Endothelial cell of umbilical vein (primary cell): ENCODE results near the gene RXFP1. TPM values are rescaled to one million over a fixed set of nuclear protein-coding genes. Genes with fewer than 3 reads are reported as not detected.

ENCODE experiments used
- BruUV-seq: library from RNA; stranded (reverse); fragments of 400-500 nt; replicated peaks from 2 replicates; lab custom pipeline; 2021; lab: Mats Ljungman, UMichigan
- CTCF ChIA-PET: fragments of 300-600, 350-600 bp; sonication (Branson Sonifier 250); formaldehyde crosslinking; loops from one replicate; lab custom pipeline; 2021; ENCODE audit warnings: antibody characterized with exemption, inconsistent platforms; lab: Charles Lee
- POLR2A ChIA-PET: fragments of 300-600, 350-600 bp; sonication (Branson Sonifier 250); formaldehyde crosslinking; loops from one replicate; lab custom pipeline; 2021; ENCODE audit warnings: antibody characterized with exemption, inconsistent platforms; lab: Charles Lee
- DNase-seq: peaks from one replicate; pipeline ENCODE4 v3.0.0-alpha.2; 2011; ENCODE audit warnings: low read depth, low spot score
- FAIRE-seq: peaks from 2 replicates; lab custom pipeline; 2011; peaks lifted over from hg19 to GRCh38; lab: Jason Lieb, UNC
- H2AFZ ChIP-seq: 2 replicates; pipeline ENCODE4 v1.6.0; 2012; ENCODE audit warnings: low read depth, low read length, control low read depth, inconsistent platforms
- H3K27ac ChIP-seq: 2 replicates; pipeline ENCODE4 v1.5.1; 2011; ENCODE audit warnings: low read depth, mild to moderate bottlenecking, control low read depth, low read length, moderate library complexity; ENCODE audit not compliant: insufficient read depth
- H3K27me3 ChIP-seq, 2 experiments: 2 replicates each; pipeline versions ENCODE4 v1.6.0 to v1.6.1; 2011; ENCODE audit warnings: low read length in 2 of 2, mixed read lengths in 1 of 2; ENCODE audit not compliant: control insufficient read depth in 2 of 2, insufficient read depth in 2 of 2
- H3K36me3 ChIP-seq, 2 experiments: 2 replicates in 1 of 2; 3 replicates in 1 of 2; pipeline ENCODE4 v1.5.1; 2011; ENCODE audit warnings: low read length in 2 of 2, mild to moderate bottlenecking in 1 of 2, moderate library complexity in 1 of 2; ENCODE audit not compliant: control insufficient read depth in 2 of 2, insufficient read depth in 2 of 2; ENCODE audit errors: extremely low read depth in 1 of 2
- H3K4me1 ChIP-seq: 3 replicates; pipeline ENCODE4 v1.5.1; 2011; ENCODE audit warnings: mild to moderate bottlenecking, low read length; ENCODE audit not compliant: control insufficient read depth, insufficient read depth; ENCODE audit errors: extremely low read depth
- H3K4me2 ChIP-seq: 2 replicates; pipeline ENCODE4 v1.6.1; 2011; ENCODE audit warnings: low read length, control low read depth, mixed read lengths; ENCODE audit not compliant: insufficient read depth
- H3K4me3 ChIP-seq, 3 experiments: fragments of 200-600 bp in 1 of 3; sonication (generic), shearing (Covaris generic) in 1 of 3; replicated peaks in 1 of 3; 2 replicates each; pipeline ENCODE4 v1.5.1; 2011 to 2016; ENCODE audit warnings: control low read depth in 3 of 3, low read length in 3 of 3, mild to moderate bottlenecking in 2 of 3, inconsistent platforms in 1 of 3, low read depth in 1 of 3, moderate library complexity in 1 of 3; ENCODE audit not compliant: insufficient read depth in 1 of 3
- H3K79me2 ChIP-seq: 2 replicates; pipeline ENCODE4 v1.6.0; 2012; ENCODE audit warnings: low read length, inconsistent platforms; ENCODE audit not compliant: control insufficient read depth, insufficient read depth
- H3K9ac ChIP-seq: replicated peaks from 2 replicates; pipeline ENCODE3; 2011; ENCODE audit warnings: low read length, control low read depth; ENCODE audit not compliant: insufficient read depth; ENCODE audit errors: extremely low read depth
- H3K9me1 ChIP-seq: replicated peaks from 3 replicates; pipeline ENCODE4 v1.6.0; 2011; ENCODE audit warnings: mild to moderate bottlenecking, low read length; ENCODE audit not compliant: control insufficient read depth, insufficient read depth; ENCODE audit errors: extremely low read depth
- H3K9me3 ChIP-seq: replicated peaks from 2 replicates; pipeline ENCODE4 v1.5.1; 2012; ENCODE audit warnings: low read length, inconsistent platforms; ENCODE audit not compliant: control insufficient read depth, insufficient read depth
- H4K20me1 ChIP-seq: replicated peaks from 2 replicates; pipeline ENCODE3; 2011; ENCODE audit warnings: mild to moderate bottlenecking, low read length; ENCODE audit not compliant: control insufficient read depth, insufficient read depth; ENCODE audit errors: extremely low read depth
- EZH2 ChIP-seq: IDR thresholded peaks from 2 replicates; pipeline ENCODE4 v1.6.1; 2012; ENCODE audit warnings: borderline replicate concordance, low read depth, mild to moderate bottlenecking, moderate library complexity, low read length, inconsistent platforms; ENCODE audit not compliant: severe bottlenecking
- FOS ChIP-seq: IDR thresholded peaks from 2 replicates; pipeline ENCODE4 v1.6.1; 2011; ENCODE audit warnings: mild to moderate bottlenecking, low read length, moderate library complexity, borderline replicate concordance; ENCODE audit not compliant: insufficient read depth
- GATA2 ChIP-seq: IDR thresholded peaks from 2 replicates; pipeline ENCODE4 v1.7.0; 2011; ENCODE audit warnings: low read depth, mild to moderate bottlenecking, moderate library complexity, mixed read lengths, low read length; ENCODE audit not compliant: insufficient read length, insufficient read depth
- JUN ChIP-seq: IDR thresholded peaks from 2 replicates; pipeline ENCODE4 v1.6.1; 2011; ENCODE audit warnings: borderline replicate concordance, low read depth; ENCODE audit not compliant: insufficient read length, insufficient read depth
- MYC ChIP-seq: IDR thresholded peaks from one replicate; pipeline ENCODE4 v1.6.1; 2011; ENCODE audit warnings: mild to moderate bottlenecking, low read depth, low read length
- POLR2A ChIP-seq: IDR thresholded peaks from 2 replicates; pipeline ENCODE4 v1.6.1; 2012; ENCODE audit warnings: low read depth, mild to moderate bottlenecking, control low read depth, low read length
- POLR2AphosphoS5 ChIP-seq: IDR thresholded peaks from 2 replicates; pipeline ENCODE4 v1.6.1; 2012; ENCODE audit warnings: low read depth, mild to moderate bottlenecking, control low read depth, low read length, moderate library complexity; ENCODE audit not compliant: insufficient read depth
- dilution Hi-C: fragments of 300-500 bp; cut with MboI; formaldehyde crosslinking; loops from one replicate; pipeline ENCODE4 v1.15.0; 2019; ENCODE audit warnings: low sequenced_read_pairs; ENCODE audit not compliant: extremely low pct_ligation_motif_present
- intact Hi-C: fragments of 100-400 bp; cut with micrococcal nuclease; formaldehyde crosslinking; loops from one replicate; pipeline ENCODE4 v1.10.0; 2022
- polyA plus RNA-seq, 4 experiments: library from polyadenylated mRNA; depleted of rRNA in 3 of 4; stranded (reverse) in 3 of 4; unstranded in 1 of 4; fragments of >200 nt; gene quantifications; 2 replicates each; pipeline versions ENCODE4 v1.2.1 to v1.2.3, GENCODE V29; 2011 to 2012; ENCODE audit warnings: missing spikeins in 1 of 4
- total RNA-seq: library from RNA; stranded (reverse); gene quantifications from 2 replicates; pipeline ENCODE4 v1.2.3, GENCODE V29; 2021
- TF ChIP-seq, protein P1 (sequence below): IDR thresholded peaks from 2 replicates; pipeline ENCODE4 v1.6.1; 2011; ENCODE audit not compliant: insufficient read depth, insufficient read length
- TF ChIP-seq, protein P2 (sequence below), 2 donors: IDR thresholded peaks; 1 replicate in 1 of 2; 2 replicates in 1 of 2; pipeline ENCODE4 v1.5.1; 2011; ENCODE audit warnings: low read length in 2 of 2, mild to moderate bottlenecking in 2 of 2, moderate library complexity in 2 of 2, control low read depth in 1 of 2, inconsistent platforms in 1 of 2, low read depth in 1 of 2; ENCODE audit not compliant: insufficient read depth in 1 of 2; ENCODE audit errors: extremely low read depth in 1 of 2

Gene RXFP1
- total and polyA plus RNA-seq, 2 donors (not counting 3 experiments of a cell fraction or from before 2014, with no cell fraction given) = not detected

- no TSS peak for BruUV-seq
- FAIRE-seq (no peak), DNase-seq (no peak)
- no peak for TF ChIP-seq FOS
- TF ChIP-seq POLR2A = no peak
- no peak for TF ChIP-seq EZH2
- TF ChIP-seq MYC = no peak
- TF ChIP-seq GATA2 = no peak
- no peak for TF ChIP-seq POLR2AphosphoS5
- TF ChIP-seq, protein P1, sequence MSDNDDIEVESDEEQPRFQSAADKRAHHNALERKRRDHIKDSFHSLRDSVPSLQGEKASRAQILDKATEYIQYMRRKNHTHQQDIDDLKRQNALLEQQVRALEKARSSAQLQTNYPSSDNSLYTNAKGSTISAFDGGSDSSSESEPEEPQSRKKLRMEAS = no peak
- TF ChIP-seq, protein P2, sequence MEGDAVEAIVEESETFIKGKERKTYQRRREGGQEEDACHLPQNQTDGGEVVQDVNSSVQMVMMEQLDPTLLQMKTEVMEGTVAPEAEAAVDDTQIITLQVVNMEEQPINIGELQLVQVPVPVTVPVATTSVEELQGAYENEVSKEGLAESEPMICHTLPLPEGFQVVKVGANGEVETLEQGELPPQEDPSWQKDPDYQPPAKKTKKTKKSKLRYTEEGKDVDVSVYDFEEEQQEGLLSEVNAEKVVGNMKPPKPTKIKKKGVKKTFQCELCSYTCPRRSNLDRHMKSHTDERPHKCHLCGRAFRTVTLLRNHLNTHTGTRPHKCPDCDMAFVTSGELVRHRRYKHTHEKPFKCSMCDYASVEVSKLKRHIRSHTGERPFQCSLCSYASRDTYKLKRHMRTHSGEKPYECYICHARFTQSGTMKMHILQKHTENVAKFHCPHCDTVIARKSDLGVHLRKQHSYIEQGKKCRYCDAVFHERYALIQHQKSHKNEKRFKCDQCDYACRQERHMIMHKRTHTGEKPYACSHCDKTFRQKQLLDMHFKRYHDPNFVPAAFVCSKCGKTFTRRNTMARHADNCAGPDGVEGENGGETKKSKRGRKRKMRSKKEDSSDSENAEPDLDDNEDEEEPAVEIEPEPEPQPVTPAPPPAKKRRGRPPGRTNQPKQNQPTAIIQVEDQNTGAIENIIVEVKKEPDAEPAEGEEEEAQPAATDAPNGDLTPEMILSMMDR (IDR thresholded peaks at IDR 0.05; ENCODE audit: extremely low read depth in 1 of 2, insufficient read depth in 1 of 2, low read depth in 1 of 2, low read length in 2 of 2) = no peak
- TF ChIP-seq JUN = no peak
- H3K4me2 ChIP-seq = no peak overlapping the region
- no peaks in the 10 kb centered on the region for H3K9me3 ChIP-seq
- H3K79me2 ChIP-seq = no peaks in the 10 kb centered on the region
- POLR2A ChIA-PET = no interaction called here
- no peaks in the 10 kb centered on the region for H3K9me1 ChIP-seq
- intact Hi-C loops = no loop called here
- H3K4me1 ChIP-seq = no peaks in the 10 kb centered on the region
- H2AFZ ChIP-seq = no peak overlapping the region
- CTCF ChIA-PET = interaction anchor here (0.9 kb wide), 1 partner anchor 237 kb away, joined by 3 read pairs; no protein-coding TSS in a partner anchor
- no peak overlapping the region for H3K4me3 ChIP-seq
- dilution Hi-C loops = no loop called here
- H3K27ac ChIP-seq = no peak overlapping the region
- H3K36me3 ChIP-seq = no peaks in the 10 kb centered on the region
- no peaks in the 10 kb centered on the region for H3K27me3 ChIP-seq
- no peaks in the 10 kb centered on the region for H4K20me1 ChIP-seq
- no peak overlapping the region for H3K9ac ChIP-seq
These were observed 29.3 kb upstream of the RXFP1 start for GRCh38 chr4:158492391-158492790.
